Uterus (tissue), 4 donors: ENCODE results near the gene COL4A1. TPM values are rescaled to one million over a fixed set of nuclear protein-coding genes. Genes with fewer than 3 reads are reported as not detected.

Experiments
- DNase-seq, 2 donors: peaks; one replicate each; pipeline ENCODE4 v3.0.0-alpha.2; 2019 to 2020
- H3K27ac ChIP-seq, 2 donors: fragments of 200-600 bp; sonication (generic); 1 replicate in 1 of 2; 2 replicates in 1 of 2; pipeline ENCODE4 v1.5.1; 2016 to 2018
- H3K27me3 ChIP-seq, 2 donors: fragments of 200-600 bp; sonication (generic); one replicate each; pipeline ENCODE4 v1.5.1; 2018 to 2019; ENCODE audit warnings: control low read depth in 1 of 2
- H3K36me3 ChIP-seq, 2 donors: fragments of 200-600 bp; sonication (generic); one replicate each; pipeline ENCODE4 v1.5.1; 2019; ENCODE audit warnings: control low read depth in 1 of 2
- H3K4me1 ChIP-seq, 2 donors: fragments of 200-600 bp; sonication (generic); one replicate each; pipeline ENCODE4 v1.5.1; 2018 to 2019; ENCODE audit warnings: control low read depth in 1 of 2
- H3K4me3 ChIP-seq, 2 donors: fragments of 200-600 bp; sonication (generic); 1 replicate in 1 of 2; 2 replicates in 1 of 2; pipeline ENCODE4 v1.5.1; 2018 to 2019; ENCODE audit warnings: mild to moderate bottlenecking in 1 of 2
- H3K9me3 ChIP-seq, 2 donors: fragments of 200-600 bp; sonication (generic); one replicate each; pipeline ENCODE4 v1.5.1; 2019; ENCODE audit warnings: control low read depth in 1 of 2
- POLR2A ChIP-seq, 2 donors: fragments of 450-650 bp; IDR thresholded peaks; one replicate each; pipeline ENCODE4 v1.6.1; 2016; ENCODE audit warnings: antibody characterized with exemption in 2 of 2, mild to moderate bottlenecking in 1 of 2, moderate library complexity in 1 of 2
- intact Hi-C: fragments of 100-400 bp; cut with DNase I; formaldehyde crosslinking; loops from one replicate; pipeline ENCODE4 v1.15.1; 2023; ENCODE audit warnings: low total_unique reads
- total RNA-seq, 4 donors: library from RNA; depleted of rRNA in 3 of 4; stranded (reverse); fragments of >200 nt in 3 of 4; gene quantifications; one replicate each; pipeline versions ENCODE4 v1.1.0 to v1.2.4, GENCODE V29; 2014 to 2023
- TF ChIP-seq, protein P1 (sequence below), 4 experiments: fragments of 200-600 bp in 2 of 4; fragments of 450-650 bp in 2 of 4; sonication (generic) in 2 of 4; IDR thresholded peaks; one replicate each; pipeline ENCODE4 v1.5.1; 2016 to 2019; ENCODE audit warnings: antibody characterized with exemption in 4 of 4, mild to moderate bottlenecking in 2 of 4, moderate library complexity in 1 of 4
- donor health status: DM: yes; HTN: yes; CAD: no.

Gene COL4A1
- total RNA-seq, 4 donors from 2014 or later, result 164 to 737 (median 209) TPM

DNA sequence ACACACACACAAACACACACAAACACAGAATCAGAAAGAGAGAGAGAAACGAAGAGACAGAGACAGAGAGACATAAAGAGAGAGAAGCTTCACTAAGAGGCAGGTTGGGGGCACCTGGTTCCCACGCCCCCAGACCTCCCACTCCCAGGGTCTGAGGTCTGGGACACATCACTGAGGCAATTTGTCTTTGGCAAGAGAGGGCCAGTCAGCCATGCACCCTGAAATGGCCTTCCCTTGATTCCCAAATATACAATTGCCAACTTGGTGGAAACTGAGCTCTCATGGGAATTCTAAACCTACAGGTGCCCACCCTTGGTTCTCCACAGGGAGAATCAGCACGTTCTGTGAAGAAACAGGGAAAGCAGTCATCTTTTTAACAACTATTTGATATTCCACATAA lies 79.5 kb downstream of the COL4A1 start:
- peaks cover 0 to 7% of the 10 kb centered on the region in 2 donors for H3K4me1 ChIP-seq
- intact Hi-C loops, result loop anchor here (10.0 kb wide), 1 partner anchor 187 kb away; no protein-coding TSS in a partner anchor
- no peak for DNase-seq
- H3K36me3 ChIP-seq, result no peaks in the 10 kb centered on the region
- H3K9me3 ChIP-seq, result no peaks in the 10 kb centered on the region
- no peak overlapping the region for H3K4me3 ChIP-seq
- H3K27me3 ChIP-seq, result no peaks in the 10 kb centered on the region
- TF ChIP-seq, protein P1, sequence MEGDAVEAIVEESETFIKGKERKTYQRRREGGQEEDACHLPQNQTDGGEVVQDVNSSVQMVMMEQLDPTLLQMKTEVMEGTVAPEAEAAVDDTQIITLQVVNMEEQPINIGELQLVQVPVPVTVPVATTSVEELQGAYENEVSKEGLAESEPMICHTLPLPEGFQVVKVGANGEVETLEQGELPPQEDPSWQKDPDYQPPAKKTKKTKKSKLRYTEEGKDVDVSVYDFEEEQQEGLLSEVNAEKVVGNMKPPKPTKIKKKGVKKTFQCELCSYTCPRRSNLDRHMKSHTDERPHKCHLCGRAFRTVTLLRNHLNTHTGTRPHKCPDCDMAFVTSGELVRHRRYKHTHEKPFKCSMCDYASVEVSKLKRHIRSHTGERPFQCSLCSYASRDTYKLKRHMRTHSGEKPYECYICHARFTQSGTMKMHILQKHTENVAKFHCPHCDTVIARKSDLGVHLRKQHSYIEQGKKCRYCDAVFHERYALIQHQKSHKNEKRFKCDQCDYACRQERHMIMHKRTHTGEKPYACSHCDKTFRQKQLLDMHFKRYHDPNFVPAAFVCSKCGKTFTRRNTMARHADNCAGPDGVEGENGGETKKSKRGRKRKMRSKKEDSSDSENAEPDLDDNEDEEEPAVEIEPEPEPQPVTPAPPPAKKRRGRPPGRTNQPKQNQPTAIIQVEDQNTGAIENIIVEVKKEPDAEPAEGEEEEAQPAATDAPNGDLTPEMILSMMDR (IDR thresholded peaks at IDR 0.05), result no peak
- no peak for TF ChIP-seq POLR2A (IDR thresholded peaks at IDR 0.05)
- peak overlapping the region; percentile 4 to 57 for H3K27ac ChIP-seq

DNA sequence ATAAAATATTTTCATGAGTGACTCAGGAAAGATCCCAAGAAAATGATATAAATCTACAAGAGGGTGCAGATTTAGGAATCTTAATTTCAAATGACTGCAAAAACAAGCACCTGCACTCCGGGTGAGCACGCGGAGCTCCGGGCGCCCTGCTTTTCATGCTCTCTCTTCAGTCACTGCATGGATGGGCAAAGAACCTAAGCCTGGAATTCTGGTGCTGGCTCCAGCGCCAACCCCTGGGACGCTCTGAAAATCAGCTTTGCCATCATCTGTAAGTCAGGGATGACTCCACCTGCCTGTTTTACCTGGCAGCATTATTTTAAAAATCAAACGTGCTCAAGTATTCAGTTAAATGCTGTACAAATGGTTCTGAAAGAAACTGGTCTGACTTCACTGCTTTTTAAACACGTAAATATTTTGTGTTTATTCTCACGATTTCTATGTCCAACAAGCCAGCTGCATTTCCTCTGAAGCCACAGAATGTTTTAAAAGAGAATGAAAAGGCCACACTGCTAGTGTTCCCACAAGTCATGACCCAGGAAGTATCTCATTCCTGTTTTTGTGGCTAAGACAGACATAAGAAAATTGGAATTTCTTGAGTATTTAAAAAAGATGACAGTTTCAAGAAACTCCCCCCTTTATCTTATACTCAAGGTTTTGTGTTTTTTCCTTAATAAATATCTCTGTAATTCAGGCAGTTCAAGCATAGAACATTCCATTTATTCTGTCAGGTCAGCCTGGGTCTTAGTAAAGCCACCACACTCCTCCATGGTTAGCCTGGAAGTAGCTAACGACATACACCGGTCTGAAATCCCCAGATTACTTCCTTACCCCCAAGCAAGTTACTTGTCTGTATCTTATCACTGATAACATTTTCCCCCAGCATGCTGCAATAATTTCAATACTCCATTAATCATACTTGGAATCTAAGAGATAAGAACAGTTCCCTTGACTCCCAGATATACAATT lies 81.1 kb downstream of the COL4A1 start:
- Histone ChIP-seq H3K9me3 (no peaks in the 10 kb centered on the region), H3K36me3 (no peaks in the 10 kb centered on the region), H3K4me3 (no peak overlapping the region), H3K4me1 (peaks cover 0 to 7% of the 10 kb centered on the region in 2 donors), H3K27ac (peak overlapping the region; percentile 35 to 57), H3K27me3 (no peaks in the 10 kb centered on the region)
- DNase-seq, result no peak
- TF ChIP-seq, protein P1 (IDR thresholded peaks at IDR 0.05), result no peak
- no peak for TF ChIP-seq POLR2A (IDR thresholded peaks at IDR 0.05)
- intact Hi-C loops, result loop anchor here (10.0 kb wide), 1 partner anchor 189 kb away; no protein-coding TSS in a partner anchor

DNA sequence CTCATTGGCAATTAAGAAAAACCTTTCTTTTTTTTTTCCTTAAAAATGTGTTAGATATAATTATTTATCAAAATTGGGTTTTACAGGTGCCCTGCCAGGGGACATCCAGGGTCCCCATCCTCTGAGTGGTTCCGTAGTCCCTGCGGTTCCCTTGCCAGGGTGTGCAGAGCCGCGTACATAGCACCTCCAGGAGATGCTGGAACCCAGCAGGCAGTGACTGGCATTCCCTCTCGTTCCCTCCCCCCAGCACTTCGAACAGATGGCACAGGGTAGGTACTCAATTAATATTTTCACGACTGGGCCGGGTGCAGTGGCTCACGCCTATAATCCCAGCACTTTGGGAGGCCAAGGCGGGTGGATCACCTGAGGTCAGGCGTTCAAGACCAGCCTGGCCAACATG lies 82.0 kb downstream of the COL4A1 start:
- H3K9me3 ChIP-seq, result no peaks in the 10 kb centered on the region
- H3K27me3 ChIP-seq, result no peaks in the 10 kb centered on the region
- H3K4me3 ChIP-seq, result no peak overlapping the region
- intact Hi-C loops, result loop anchor here (10.0 kb wide), 1 partner anchor 190 kb away; no protein-coding TSS in a partner anchor
- no peaks in the 10 kb centered on the region for H3K36me3 ChIP-seq
- DNase-seq, result no peak
- H3K27ac ChIP-seq, result peak overlapping the region in 1 of 2 donors; percentile 57
- peaks cover 0 to 7% of the 10 kb centered on the region in 2 donors for H3K4me1 ChIP-seq
- TF ChIP-seq, protein P1 (IDR thresholded peaks at IDR 0.05), result no peak
- no peak for TF ChIP-seq POLR2A (IDR thresholded peaks at IDR 0.05)

DNA sequence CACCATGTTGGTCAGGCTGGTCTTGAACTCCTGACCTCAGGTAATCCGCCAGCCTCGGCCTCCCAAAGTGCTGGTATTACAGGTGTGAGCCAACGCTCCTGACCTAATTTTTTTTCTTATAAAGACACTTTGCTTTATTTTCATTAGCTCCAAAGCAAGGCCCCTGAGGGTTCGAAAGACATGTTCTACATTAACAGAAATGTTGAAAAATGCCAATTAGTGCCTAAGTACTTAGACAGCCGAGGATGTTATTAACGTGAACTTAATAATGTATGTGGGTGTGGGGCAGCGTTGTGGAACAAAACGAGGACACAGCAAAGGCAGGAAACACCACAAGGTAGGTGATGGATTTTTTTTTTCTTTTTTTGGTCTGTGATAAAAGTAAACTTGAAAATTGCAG lies 82.4 kb downstream of the COL4A1 start:
- intact Hi-C loops, result loop anchor here (5.0 to 10.0 kb wide), 2 partner anchors 190 to 223 kb away; no protein-coding TSS in a partner anchor
- Histone ChIP-seq H3K27ac (peak overlapping the region in 1 of 2 donors; percentile 57), H3K4me1 (peaks cover 0 to 7% of the 10 kb centered on the region in 2 donors), H3K27me3 (no peaks in the 10 kb centered on the region), H3K9me3 (no peaks in the 10 kb centered on the region), H3K36me3 (no peaks in the 10 kb centered on the region), H3K4me3 (no peak overlapping the region)
- no peak for TF ChIP-seq POLR2A (IDR thresholded peaks at IDR 0.05)
- TF ChIP-seq, protein P1 (IDR thresholded peaks at IDR 0.05), result no peak
- DNase-seq, result no peak
